HG02885 (cell line): Measurements from ENCODE around the gene HSPA12B.
"Not testable (repeated sequence)": the region's sequence is repeated elsewhere in the genome, so short reads cannot be mapped to it uniquely, and the experiment has no call there.

Experiments used
- ATAC-seq: cut with Tn5 transposase; IDR thresholded peaks from one replicate; pipeline ENCODE4 v1.9.1; 2021; ENCODE audit warnings: mild to moderate bottlenecking; ENCODE audit not compliant: unreplicated experiment, poor library complexity

The HSPA12B gene

DNA sequence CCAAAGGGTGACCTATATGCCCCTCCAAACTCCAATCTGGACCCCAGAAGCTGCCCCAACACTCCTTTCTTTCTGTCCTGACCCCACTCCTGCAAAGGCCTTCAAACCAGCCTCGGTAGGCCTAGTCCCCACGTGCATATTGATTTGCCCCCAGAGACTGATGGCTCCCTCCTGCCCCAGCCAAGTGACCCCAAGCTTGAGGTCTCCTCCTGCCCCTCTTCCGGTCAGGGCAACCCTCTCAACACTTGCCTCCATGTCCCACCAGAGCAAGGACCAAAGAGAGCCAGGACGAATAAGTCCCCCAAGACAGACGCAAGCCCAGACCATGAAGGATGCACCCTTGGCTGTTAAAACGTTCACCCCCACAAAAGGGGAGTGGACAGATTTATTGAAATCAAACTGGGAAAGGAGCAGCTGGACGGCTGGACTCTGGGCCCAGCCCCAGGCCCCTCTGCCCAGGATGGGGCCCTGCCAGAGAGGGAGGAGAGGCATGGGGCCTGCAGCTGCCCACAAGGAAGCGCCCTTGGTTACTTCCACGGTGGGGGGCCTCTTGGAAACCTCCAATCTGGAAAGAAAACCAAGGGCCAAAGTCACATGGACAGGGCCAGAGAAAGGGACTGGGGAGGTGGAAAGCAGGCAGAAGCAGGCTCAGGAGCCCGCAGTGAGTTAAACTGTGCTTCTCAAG, 51.2 kb downstream of the HSPA12B start:
- no peak for ATAC-seq

DNA sequence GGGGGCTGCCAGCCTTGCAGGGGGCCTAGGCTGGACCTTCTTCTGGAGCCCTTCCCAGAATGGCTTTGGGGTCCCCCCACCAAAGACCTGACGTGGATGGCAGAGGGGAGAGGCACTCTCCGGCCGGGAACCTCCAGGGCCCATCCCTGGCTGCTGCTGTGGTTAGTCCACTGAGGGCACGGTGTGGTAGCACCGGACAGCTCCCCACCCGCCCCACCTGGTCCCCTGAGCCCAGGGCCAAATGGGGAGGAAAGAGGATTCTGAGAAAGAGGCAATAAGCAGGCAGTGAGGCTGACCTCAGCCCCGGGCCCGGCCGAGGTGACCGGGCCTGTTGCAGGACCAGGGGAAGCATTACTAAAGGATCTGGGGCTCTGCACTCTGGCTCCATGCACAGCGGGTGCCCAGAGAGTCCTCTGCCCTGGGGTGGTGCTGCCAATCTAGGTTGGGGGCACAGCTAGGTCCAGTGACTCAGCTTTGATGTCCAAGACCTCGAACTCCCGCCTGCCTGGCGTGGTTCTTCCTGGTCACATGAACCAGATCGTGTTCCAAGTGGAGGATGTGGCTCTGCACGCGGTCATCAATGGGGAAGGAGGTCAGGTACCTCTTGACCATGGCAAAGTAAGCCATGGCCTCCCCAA, 51.9 kb downstream of the HSPA12B start:
- no peak for ATAC-seq

DNA sequence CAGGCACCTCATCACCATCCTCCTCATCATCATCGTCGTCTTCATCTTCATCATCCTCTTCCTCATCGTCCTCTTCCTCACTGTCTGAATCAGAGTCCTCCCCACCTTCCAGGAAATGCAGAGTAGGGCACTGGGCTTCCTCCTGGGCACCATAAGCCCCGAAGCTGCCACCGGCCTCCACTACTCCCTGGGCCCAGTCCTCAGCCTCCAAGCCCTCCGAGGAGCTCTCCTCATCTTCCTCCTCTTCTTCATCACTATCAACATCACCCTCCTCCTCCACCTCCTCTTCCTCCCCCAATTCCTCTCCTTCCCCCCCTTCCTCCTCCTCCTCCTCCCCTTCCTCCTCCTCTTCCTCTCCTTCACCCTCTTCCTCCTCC, 52.4 kb downstream of the HSPA12B start:
- no peak for ATAC-seq

DNA sequence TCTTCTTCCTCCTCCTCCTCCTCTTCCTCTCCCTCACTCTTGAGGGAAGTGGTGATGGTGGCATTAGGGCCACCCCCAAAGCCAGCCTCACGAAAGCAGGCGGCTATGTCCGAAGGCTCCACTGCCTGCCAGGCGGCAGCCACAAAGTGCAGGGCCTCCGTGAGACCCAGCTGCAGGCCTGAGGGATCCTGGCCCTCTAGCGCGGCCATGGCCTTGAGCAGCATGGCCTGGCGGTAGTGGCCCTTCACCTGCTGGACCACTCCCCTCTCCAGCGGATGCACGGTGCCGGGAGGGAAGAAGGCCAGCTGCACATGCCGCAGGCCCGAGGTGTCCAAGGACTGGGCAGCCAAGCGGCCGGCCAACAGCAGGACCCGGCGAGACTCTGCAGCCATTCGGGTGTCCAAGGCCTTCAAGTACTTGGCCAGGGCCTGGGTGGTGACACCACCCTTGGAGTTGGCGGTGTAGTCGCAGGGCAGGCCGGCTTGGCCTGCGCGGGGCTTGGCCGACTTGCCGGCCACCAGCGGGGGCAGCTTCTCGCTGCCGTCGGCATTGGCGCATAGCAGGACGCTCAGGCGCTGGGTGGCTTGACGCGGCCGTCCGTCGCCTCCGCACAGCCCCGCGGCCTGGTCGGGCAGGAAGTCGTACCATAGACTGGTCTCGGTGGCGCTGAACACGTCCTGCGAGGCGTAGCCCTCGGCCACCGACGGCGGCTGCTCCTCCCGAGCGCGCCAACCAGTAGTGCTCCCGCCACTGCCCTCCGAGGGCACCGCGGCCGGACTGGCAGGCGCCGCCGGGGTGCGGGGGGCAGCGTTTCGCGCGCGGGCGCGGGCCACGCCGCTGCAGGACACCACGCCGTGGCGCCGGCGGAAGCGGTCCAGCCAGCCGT, 53.0 kb downstream of the HSPA12B start:
- ATAC-seq: no peak

DNA sequence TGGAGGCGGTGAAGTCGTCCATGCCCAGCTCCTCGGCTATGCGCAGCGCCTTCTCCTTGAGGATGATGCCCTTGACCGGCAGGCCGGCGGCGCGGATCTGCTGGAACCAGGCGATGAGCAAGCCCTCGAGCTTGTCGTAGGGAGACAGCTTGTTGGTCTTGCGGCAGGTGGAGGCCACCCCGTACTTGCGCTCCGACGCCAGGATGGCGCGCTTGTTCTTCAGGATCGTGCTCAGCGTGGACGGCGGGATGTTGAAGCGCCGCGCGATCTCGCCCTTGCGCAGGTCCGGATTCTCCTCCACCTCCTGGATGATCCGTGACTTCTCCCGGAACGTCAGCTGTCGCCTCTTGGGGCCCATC, 53.6 kb downstream of the HSPA12B start:
- peak; percentile 23 for ATAC-seq

DNA sequence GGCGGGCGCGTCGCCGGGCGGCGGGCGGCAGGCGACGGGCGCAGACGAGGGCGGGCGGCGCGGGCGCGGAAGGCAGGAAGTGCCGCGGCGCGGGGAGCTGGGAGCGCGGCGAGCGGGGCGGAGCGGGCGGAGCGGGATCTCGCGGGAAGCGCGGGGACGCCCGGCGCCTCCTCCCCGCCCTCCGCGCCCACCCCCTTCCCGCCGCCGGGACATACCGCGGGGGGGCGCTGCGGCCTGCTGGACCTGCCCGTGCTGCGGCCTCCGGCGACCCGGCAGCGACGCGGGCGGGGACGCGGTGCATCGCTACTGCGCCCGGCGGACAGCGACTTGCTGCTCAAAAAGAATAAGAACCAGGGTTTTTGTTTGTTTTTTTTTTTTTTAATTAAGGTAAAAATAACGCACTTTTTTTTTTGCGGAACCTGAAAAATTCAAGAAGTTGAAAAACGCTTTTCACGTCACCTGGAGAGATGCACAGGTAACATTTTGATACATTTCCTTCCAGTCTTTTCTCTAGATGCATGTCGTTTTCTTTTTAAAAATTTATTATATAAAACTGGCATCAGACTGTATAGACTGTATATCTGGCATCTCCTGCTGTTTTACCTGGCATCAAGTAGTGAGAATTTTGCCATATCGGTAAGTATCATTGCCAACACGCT, 54.3 kb downstream of the HSPA12B start, which contains the start of gene CENPB:
TSS of gene CENPB (minus strand) at position 76 of the 659 bp plus-strand sequence. CDS start 257 bp downstream, outside the sequence.
- peak; percentile 90 for ATAC-seq

DNA sequence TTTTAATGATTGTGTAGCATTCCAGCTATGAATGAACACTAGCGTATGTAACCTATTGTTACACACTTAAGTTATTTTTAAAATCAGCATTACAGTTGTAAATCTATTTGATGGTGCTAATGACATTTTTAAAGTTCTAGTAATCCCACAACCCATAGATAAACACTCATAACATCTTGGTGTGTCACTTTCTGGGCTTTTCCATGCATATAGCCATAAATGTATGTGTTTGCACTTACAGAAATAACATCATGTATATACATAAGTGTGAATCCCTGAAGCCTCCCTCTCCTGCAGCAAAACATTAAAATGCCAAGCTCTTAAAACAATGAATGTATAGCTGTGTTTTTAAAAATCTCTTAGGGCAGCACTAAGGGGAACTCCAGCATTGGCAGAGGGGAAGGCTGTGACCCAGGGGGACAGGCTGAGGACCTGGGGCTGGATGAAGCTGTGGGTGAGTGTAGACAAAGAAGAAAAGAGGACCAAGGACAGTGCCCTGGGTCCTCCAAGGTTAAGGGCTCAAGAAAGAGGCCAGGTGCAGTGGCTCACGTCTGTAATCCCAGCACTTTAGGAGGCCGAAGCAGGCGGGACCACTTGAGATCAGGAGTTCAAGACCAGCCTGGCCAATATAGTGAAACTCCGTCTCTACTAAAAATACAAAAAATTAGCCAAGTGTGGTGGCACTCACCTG, 55.0 kb downstream of the HSPA12B start:
- ATAC-seq: no peak

DNA sequence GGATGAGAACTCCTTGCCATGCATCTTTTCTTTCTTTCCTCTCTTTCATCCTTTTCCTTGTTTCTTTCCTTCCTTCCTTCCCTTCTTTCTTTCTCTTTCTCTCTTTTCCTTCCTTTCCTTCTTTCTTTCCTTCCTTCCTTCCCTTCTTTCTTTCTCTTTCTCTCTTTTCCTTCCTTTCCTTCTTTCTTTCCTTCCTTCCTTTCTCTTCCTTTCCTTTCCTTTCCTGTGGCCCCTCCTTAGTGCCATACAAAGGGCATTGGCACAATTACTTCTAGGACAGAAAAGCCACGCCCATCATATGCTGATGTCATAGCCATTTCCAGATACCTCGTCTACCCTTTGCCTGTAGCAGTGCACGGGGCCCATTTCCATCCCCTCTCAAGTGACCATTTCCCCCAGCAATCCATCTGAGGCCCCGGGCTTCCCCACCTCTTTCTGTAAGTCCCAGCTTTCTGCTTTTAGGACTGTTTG, 56.2 kb downstream of the HSPA12B start:
- ATAC-seq: no peak

DNA sequence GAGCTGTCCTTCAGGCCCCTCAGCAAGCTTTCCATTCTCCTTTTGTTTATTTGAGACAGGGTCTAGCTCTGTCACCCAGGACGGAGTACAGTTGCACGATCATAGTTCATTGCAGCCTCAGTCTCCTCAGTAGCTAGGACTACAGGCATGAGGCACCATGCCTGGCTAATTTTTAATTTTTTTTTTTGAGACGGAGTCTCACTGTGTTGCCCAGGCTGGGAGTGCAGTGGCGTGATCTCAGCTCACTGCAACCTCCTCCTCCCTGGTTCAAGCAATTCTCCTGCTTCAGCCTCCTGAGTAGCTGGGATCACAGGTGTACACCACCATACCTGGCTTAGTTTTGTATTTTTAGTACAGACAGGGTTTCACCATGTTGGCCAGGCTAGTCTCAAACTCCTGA, 56.7 kb downstream of the HSPA12B start:
- ATAC-seq: not testable (repeated sequence)

DNA sequence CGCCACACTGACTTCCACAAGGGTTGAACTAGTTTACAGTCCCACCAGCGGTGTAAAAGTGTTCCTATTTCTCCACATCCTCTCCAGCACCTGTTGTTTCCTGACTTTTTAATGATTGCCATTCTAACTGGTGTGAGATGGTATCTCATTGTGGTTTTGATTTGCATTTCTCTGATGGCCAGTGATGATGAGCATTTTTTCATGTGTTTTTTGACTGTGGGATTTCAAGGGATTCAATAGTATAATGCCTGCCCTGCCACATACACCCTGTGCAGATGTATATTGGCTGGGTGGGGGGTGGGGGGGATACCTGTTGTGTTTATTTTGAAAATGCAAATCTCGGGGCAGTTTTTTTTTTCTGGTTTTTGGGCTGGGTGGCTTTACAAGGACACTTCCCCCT, 61.7 kb downstream of the HSPA12B start:
- not testable (repeated sequence) for ATAC-seq

DNA sequence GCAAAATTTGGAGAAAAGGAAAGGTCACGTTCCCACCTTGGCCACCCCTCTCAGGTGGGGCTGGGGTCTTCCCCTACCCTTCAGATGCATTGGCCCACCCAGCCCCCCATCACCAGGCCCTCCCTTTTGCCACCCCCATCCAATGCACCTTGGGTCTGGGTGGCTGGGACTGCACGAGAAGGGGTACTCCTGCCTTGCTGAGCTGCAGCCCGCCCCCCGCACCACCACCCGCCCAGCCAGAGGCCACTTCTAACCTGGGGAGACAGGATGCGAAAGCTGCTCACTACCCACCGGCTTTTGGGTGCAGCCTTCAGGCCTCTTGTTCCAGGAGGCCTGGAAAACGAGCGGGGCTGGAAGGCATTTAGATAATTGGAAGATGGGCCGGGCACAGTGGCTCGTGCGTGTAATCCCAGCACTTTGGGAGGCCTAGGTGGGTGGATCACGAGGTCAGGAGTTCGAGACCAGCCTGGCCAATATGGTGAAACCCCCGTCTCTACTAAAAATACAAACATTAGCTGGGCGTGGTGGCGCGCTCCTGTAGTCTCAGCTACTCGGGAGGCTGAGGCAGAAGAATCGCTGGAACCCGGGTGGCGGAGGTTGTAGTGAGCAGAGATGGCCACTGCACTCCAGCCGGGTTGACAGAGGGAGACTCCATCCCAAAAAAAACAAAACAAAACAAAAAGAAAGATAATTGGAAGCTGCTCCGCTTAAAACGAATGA, 62.4 kb downstream of the HSPA12B start:
- no peak for ATAC-seq

DNA sequence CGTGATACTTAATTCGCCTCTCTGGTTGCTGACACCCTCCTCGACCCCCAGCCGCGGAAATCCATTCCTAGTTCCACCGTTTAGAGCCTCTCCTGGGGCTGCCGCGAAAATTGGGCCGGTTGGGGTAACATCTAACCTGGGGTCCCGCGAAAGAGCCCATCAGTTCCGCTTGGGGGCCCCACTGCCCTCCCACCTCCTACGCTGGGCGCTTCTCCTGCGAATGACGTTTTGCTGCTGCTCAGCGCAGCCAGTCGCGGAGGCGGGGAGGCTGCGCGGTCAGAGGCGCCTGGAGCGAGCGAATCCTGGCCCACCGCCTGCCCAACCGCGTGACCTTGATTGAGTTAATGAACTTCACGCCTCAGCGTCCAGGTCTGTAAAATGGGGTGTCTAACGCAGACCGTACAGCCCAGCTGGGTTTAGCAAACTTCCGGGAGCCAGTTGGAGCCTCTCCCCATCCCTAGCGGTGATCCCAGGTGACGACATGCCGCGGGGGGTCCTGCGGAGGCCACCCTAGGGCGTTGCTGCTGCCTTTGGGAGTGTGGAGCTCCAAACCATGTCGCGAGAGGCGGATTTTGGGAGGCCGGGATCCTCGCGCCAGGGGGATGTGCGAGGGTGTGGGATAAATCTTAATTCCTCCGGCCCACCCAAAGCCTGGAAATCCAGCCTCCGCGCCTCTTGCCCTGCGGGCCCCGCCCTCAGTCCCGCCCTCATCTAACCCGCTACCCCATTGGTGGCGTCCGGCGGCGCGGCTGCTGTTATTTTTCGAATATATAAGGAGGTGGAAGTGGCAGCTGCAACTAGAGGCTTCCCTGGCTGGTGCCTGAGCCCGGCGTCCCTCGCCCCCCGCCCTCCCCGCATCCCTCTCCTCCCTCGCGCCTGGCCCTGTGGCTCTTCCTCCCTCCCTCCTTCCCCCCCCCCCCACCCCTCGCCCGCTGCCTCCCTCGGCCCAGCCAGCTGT, 63.3 kb downstream of the HSPA12B start, which contains the start of gene CDC25B:
TSS of gene CDC25B (plus strand) at position 800 of the 958 bp plus-strand sequence. CDS start 222 bp downstream, outside the sequence.
- ATAC-seq: peak; percentile 78

DNA sequence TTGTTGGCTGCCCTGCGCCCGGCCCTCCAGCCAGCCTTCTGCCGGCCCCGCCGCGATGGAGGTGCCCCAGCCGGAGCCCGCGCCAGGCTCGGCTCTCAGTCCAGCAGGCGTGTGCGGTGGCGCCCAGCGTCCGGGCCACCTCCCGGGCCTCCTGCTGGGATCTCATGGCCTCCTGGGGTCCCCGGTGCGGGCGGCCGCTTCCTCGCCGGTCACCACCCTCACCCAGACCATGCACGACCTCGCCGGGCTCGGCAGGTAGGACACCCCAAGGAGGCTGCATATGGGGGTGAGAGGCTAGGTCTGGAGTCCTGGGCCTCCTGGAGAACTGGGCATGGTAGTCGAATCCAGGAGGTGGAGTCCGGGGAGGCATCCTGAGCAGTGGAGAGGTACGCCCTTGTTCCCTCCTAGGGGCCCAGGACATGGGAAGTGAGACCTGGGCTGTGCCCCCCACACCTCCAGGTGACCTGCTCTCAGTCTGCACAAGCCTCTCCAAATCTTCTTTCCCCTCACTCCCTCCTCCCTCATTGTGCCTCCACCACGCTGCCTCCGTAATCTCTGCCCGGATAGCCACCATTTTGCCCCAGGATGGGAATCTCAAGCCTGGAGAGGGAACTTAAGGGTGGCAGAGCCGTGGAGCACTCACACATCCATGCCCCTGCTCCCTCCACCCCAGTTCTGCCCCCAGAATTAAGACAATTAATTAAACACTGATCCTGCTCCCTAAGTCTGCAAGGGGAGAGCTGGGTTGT, 64.2 kb downstream of the HSPA12B start:
- ATAC-seq: no peak

DNA sequence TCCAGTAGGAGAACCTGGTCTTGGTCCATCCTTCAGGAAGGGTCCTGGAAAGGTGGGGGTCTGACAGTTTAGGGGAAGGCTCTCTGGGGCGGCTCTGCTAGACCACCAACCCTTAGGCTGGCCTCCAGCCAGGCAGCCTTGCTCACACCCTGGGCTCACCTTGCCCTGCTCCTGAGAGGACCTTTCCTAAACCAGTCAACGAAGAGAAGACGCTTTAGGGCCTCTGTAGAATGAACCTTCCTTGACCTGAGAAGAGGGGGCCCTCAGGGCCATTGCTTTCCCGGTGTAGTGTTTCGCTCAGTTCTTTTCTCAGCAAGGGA, 64.7 kb downstream of the HSPA12B start:
- no peak for ATAC-seq

DNA sequence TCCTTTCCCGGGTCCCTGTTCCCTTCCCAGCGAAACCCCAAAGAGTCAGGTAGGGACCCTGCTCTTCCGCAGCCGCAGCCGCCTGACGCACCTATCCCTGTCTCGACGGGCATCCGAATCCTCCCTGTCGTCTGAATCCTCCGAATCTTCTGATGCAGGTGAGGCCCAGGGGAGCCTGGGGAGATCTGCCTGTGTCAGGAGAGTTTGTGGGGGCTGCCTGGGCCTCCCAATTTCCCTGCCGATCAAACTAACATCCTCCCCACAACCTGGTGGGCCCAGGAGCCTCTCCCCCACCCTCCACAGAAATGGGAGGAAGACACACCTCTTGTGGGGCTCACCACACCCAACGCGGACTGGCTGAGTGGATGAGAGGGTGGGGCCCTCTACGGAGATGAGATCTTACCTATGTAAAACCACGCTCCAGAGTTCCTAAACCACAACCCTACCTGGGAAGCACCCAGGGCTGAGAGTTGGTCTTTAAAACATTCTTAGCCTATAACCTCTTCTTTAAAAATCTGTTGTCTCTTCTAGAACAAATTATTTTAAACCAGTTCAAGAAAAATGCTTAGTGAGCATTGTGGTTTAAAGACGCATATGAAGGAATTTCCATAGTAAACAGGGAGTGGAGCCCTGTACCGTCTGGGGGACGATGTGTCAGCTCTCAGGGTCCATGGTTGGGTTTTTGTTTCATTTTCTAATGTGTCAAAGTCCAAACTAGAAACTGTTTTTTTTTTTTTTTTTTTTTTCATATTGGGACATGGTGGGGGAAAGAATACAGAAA, 65.3 kb downstream of the HSPA12B start:
- no peak for ATAC-seq

DNA sequence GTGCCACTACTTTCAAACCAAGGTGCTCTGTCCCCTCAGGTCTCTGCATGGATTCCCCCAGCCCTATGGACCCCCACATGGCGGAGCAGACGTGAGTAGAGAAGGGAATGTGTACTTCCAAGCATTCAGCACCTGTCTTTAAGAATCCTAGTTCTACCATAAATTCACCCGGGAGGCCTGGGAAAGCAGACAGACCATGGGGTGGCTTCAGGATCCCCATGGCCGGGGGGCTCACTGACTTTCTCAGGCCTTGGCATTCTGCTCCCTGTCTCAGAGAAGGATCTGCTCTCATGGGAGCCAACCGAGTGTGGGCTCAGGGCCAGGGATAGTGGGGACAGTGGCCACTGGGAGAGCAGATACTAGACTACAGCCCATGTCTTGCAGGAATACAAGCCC, 65.9 kb downstream of the HSPA12B start:
- ATAC-seq: no peak

DNA sequence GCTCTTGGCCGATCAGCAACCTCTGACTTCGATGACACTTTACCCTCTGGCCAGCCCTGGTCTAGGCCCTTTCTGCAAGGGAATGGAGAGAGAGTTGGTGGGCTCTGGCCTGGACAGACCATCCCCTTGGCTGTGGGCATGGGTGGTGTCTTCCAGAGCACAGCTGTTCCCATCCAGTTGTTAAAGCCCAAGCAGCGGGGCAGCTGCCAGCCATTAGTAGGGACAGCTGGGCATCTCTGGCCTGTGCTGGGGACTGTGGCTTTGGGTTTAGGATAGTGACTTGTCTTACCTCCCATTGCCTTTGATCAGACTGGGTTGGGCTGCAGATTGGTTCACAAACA, 66.4 kb downstream of the HSPA12B start:
- no peak for ATAC-seq
